Measurements from ENCODE around the gene RGL1. TPM values are rescaled to one million over a fixed set of nuclear protein-coding genes. Genes with fewer than 3 reads are reported as not detected.

RGL1 gene
- total RNA-seq, 1 experiment from 2014 or later: 3.7 TPM

- no peak for DNase-seq (ENCODE audit: low spot score)
- in situ Hi-C loops (cut with HindIII; ENCODE audit: low sequenced_read_pairs): no loop called here
Observed at GRCh38 chr1:183814121-183814681, 9.3 kb downstream of the RGL1 start.

- DNase-seq (ENCODE audit: low spot score): no peak
- in situ Hi-C loops (cut with HindIII; ENCODE audit: low sequenced_read_pairs): no loop called here
Observed at GRCh38 chr1:183816110-183816509, 11.2 kb downstream of the RGL1 start.

- DNase-seq (ENCODE audit: low spot score): no peak
- in situ Hi-C loops (cut with HindIII; ENCODE audit: low sequenced_read_pairs): no loop called here
Observed at GRCh38 chr1:183817576-183818288, 12.8 kb downstream of the RGL1 start.

GRCh38 chr1:183819059-183819458, 14.1 kb downstream of the RGL1 start:
- in situ Hi-C loops (cut with HindIII; ENCODE audit: low sequenced_read_pairs): no loop called here

GRCh38 chr1:183821309-183821888, 16.5 kb downstream of the RGL1 start:
- no peak for DNase-seq (ENCODE audit: low spot score)
- in situ Hi-C loops (cut with HindIII; ENCODE audit: low sequenced_read_pairs): no loop called here

More at GRCh38 chr1:183819059-183819458, 14.1 kb downstream of the RGL1 start:
- DNase-seq (ENCODE audit: low spot score): no peak

GRCh38 chr1:183821889-183822611, 17.1 kb downstream of the RGL1 start:
- no peak for DNase-seq (ENCODE audit: low spot score)
- in situ Hi-C loops (cut with HindIII; ENCODE audit: low sequenced_read_pairs): no loop called here

GRCh38 chr1:183824291-183824690, 19.4 kb downstream of the RGL1 start:
- no peak for DNase-seq (ENCODE audit: low spot score)
- in situ Hi-C loops (cut with HindIII; ENCODE audit: low sequenced_read_pairs): no loop called here

GRCh38 chr1:183827801-183828200, 22.9 kb downstream of the RGL1 start:
- in situ Hi-C loops (cut with HindIII; ENCODE audit: low sequenced_read_pairs): no loop called here
- DNase-seq (ENCODE audit: low spot score): no peak

GRCh38 chr1:183830389-183830788, 25.5 kb downstream of the RGL1 start:
- DNase-seq (ENCODE audit: low spot score): no peak
- in situ Hi-C loops (cut with HindIII; ENCODE audit: low sequenced_read_pairs): no loop called here

- in situ Hi-C loops (cut with HindIII; ENCODE audit: low sequenced_read_pairs): no loop called here
- DNase-seq (ENCODE audit: low spot score): no peak
Observed at GRCh38 chr1:183831311-183831710, 26.4 kb downstream of the RGL1 start.

GRCh38 chr1:183832459-183832858, 27.5 kb downstream of the RGL1 start:
- in situ Hi-C loops (cut with HindIII; ENCODE audit: low sequenced_read_pairs): no loop called here
- no peak for DNase-seq (ENCODE audit: low spot score)

- DNase-seq (ENCODE audit: low spot score): no peak
- in situ Hi-C loops (cut with HindIII; ENCODE audit: low sequenced_read_pairs): no loop called here
Observed at GRCh38 chr1:183834568-183834967, 29.6 kb downstream of the RGL1 start.

- no peak for DNase-seq (ENCODE audit: low spot score)
- in situ Hi-C loops (cut with HindIII; ENCODE audit: low sequenced_read_pairs): no loop called here
Observed at GRCh38 chr1:183836598-183836997, 31.7 kb downstream of the RGL1 start.

- in situ Hi-C loops (cut with HindIII; ENCODE audit: low sequenced_read_pairs): no loop called here
- DNase-seq (ENCODE audit: low spot score): peak; percentile 51
Observed at GRCh38 chr1:183837062-183837461, 32.1 kb downstream of the RGL1 start.

GRCh38 chr1:183838221-183838620, 33.3 kb downstream of the RGL1 start:
- in situ Hi-C loops (cut with HindIII; ENCODE audit: low sequenced_read_pairs): no loop called here
- DNase-seq (ENCODE audit: low spot score): no peak

- DNase-seq (ENCODE audit: low spot score): no peak
- in situ Hi-C loops (cut with HindIII; ENCODE audit: low sequenced_read_pairs): no loop called here
Observed at GRCh38 chr1:183840140-183840539, 35.2 kb downstream of the RGL1 start.

GRCh38 chr1:183841550-183841949, 36.6 kb downstream of the RGL1 start:
- in situ Hi-C loops (cut with HindIII; ENCODE audit: low sequenced_read_pairs): no loop called here

GRCh38 chr1:183841950-183842794, 37.3 kb downstream of the RGL1 start:
- DNase-seq (ENCODE audit: low spot score): peak; percentile 52
- in situ Hi-C loops (cut with HindIII; ENCODE audit: low sequenced_read_pairs): no loop called here

More at GRCh38 chr1:183841550-183841949, 36.6 kb downstream of the RGL1 start:
- no peak for DNase-seq (ENCODE audit: low spot score)

GRCh38 chr1:183842795-183843144, 37.9 kb downstream of the RGL1 start:
- DNase-seq (ENCODE audit: low spot score): no peak
- in situ Hi-C loops (cut with HindIII; ENCODE audit: low sequenced_read_pairs): no loop called here
